Fibroblast of pulmonary artery (primary cell): ENCODE data around the gene CCNG1.

Experiments used
- DNase-seq: peaks from one replicate; pipeline ENCODE4 v3.0.0-alpha.2; 2010; ENCODE audit warnings: low read depth
- H3K4me3 ChIP-seq: replicated peaks from 2 replicates; pipeline ENCODE4 v1.5.1; 2011; ENCODE audit warnings: low read depth, mild to moderate bottlenecking, control low read depth, low read length, moderate library complexity
- TF ChIP-seq, protein P1 (sequence below): IDR thresholded peaks from 2 replicates; pipeline ENCODE4 v1.5.1; 2011; ENCODE audit warnings: mild to moderate bottlenecking, control low read depth, low read length, inconsistent platforms; ENCODE audit errors: missing control alignments

CCNG1 gene

DNA sequence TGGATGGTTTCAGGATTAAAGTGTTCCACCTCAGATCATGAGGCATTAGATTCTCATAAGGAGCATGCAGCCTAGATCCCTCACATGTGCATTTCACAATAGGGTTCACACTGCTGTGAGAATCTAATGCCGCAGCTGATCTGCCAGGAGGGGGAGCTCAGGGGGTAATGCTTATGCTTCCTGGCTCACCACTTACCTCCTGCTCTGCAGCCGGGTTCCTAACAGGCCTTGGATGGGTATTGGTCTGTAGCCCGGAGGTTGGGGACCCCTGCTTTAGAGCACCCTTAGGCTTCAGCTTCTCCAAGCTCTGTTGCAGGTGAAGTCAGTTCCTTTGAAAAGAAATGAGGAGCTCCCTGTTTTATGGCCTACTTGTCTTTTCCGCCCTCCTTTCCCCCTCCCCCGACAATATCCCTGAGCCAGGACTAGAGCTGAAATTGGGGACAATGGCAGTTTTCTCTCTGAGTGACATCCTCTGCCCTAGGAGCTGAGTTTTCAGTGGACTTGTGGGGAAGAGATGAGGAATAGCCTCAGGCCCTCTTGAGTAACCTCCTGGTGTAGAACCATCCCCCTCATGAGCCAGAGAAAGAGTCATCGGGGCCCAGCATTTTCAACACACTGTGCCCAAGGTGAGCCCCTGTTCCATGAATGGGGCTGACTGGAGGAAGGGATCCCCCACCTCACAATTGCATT, 51.8 kb downstream of the CCNG1 start:
- TF ChIP-seq, protein P1, sequence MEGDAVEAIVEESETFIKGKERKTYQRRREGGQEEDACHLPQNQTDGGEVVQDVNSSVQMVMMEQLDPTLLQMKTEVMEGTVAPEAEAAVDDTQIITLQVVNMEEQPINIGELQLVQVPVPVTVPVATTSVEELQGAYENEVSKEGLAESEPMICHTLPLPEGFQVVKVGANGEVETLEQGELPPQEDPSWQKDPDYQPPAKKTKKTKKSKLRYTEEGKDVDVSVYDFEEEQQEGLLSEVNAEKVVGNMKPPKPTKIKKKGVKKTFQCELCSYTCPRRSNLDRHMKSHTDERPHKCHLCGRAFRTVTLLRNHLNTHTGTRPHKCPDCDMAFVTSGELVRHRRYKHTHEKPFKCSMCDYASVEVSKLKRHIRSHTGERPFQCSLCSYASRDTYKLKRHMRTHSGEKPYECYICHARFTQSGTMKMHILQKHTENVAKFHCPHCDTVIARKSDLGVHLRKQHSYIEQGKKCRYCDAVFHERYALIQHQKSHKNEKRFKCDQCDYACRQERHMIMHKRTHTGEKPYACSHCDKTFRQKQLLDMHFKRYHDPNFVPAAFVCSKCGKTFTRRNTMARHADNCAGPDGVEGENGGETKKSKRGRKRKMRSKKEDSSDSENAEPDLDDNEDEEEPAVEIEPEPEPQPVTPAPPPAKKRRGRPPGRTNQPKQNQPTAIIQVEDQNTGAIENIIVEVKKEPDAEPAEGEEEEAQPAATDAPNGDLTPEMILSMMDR = peak; percentile 45
- no peak overlapping the region for H3K4me3 ChIP-seq
- DNase-seq = peak; percentile 62

DNA sequence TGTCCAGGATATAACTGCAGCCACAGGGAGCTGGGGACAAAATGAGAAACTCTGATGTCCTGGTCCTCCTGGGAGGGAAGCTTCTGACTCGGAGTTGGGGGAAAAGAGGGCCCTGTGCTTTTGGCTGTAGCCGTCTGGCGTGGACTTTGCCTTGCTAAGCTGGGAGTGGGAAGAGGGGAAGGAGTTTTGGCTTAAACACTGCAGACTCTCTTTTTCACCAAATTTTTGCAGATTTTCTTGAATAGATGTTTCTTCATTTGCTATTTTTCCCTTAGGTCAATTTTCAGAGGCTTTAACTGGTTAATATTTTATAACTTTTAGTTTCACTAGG, 52.3 kb downstream of the CCNG1 start:
- TF ChIP-seq, protein P1 = no peak
- H3K4me3 ChIP-seq = no peak overlapping the region
- no peak for DNase-seq
